Osteocyte (in vitro differentiated cells): ENCODE results near the gene SPTB. TPM values are rescaled to one million over a fixed set of nuclear protein-coding genes. Genes with fewer than 3 reads are reported as not detected.

ENCODE experiments used
- DNase-seq: peaks from one replicate; pipeline ENCODE4 v3.0.0; 2021; ENCODE audit warnings: mixed read lengths; ENCODE audit not compliant: unreplicated experiment; ENCODE audit errors: extremely low spot score
- H3K27ac Mint-ChIP-seq: one replicate; pipeline ENCODE4 v1.8.0; 2021; ENCODE audit warnings: mild to moderate bottlenecking, mixed read lengths; ENCODE audit not compliant: unreplicated experiment
- H3K27me3 Mint-ChIP-seq: one replicate; pipeline ENCODE4 v1.8.0; 2021; ENCODE audit warnings: mixed read lengths; ENCODE audit not compliant: unreplicated experiment
- H3K36me3 Mint-ChIP-seq: one replicate; pipeline ENCODE4 v1.8.0; 2021; ENCODE audit warnings: mixed read lengths; ENCODE audit not compliant: unreplicated experiment
- H3K4me1 Mint-ChIP-seq: one replicate; pipeline ENCODE4 v1.8.0; 2021; ENCODE audit warnings: mixed read lengths; ENCODE audit not compliant: unreplicated experiment
- H3K4me3 Mint-ChIP-seq: one replicate; pipeline ENCODE4 v1.8.0; 2021; ENCODE audit warnings: mild to moderate bottlenecking, moderate library complexity, mixed read lengths; ENCODE audit not compliant: unreplicated experiment
- H3K9me3 Mint-ChIP-seq: one replicate; pipeline ENCODE4 v1.8.0; 2021; ENCODE audit warnings: mixed read lengths; ENCODE audit not compliant: unreplicated experiment
- total RNA-seq: library from RNA; stranded (reverse); gene quantifications from 2 replicates; pipeline ENCODE4 v1.2.1, GENCODE V29; 2021
- TF ChIP-seq, protein P1 (sequence below): fragments of 200-600 bp; sonication (generic); IDR thresholded peaks from 2 replicates; pipeline ENCODE4 v1.5.0; 2021; ENCODE audit warnings: antibody characterized with exemption, mild to moderate bottlenecking, moderate library complexity

The SPTB gene
- total RNA-seq, 1 donor from 2014 or later = 0.35 TPM

DNA sequence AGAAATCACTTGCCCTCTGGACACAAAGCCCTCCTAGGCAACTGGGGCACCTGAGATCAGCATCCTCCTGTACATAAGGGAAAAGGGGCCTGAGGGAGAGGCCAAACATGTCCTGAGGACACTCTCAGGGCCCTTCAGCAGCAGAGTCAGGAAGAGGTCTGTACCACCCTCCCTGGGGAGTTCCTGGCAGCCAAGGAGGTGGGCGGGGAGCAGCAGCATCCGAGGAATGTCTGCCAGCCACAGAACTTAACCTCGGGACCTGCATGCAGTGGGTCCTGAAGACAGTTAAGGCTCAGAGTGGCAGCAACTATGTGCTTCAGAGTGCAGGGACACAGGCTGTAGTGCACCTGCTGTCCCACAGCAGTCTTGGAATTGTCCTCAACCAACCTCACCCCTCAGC, 62.1 kb downstream of the SPTB start:
- TF ChIP-seq, protein P1, sequence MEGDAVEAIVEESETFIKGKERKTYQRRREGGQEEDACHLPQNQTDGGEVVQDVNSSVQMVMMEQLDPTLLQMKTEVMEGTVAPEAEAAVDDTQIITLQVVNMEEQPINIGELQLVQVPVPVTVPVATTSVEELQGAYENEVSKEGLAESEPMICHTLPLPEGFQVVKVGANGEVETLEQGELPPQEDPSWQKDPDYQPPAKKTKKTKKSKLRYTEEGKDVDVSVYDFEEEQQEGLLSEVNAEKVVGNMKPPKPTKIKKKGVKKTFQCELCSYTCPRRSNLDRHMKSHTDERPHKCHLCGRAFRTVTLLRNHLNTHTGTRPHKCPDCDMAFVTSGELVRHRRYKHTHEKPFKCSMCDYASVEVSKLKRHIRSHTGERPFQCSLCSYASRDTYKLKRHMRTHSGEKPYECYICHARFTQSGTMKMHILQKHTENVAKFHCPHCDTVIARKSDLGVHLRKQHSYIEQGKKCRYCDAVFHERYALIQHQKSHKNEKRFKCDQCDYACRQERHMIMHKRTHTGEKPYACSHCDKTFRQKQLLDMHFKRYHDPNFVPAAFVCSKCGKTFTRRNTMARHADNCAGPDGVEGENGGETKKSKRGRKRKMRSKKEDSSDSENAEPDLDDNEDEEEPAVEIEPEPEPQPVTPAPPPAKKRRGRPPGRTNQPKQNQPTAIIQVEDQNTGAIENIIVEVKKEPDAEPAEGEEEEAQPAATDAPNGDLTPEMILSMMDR = no peak
- DNase-seq = no peak
- Mint-ChIP-seq H3K9me3 (no peaks in the 10 kb centered on the region), H3K4me1 (peaks cover 11% of the 10 kb centered on the region), H3K4me3 (no peak overlapping the region), H3K36me3 (no peaks in the 10 kb centered on the region), H3K27me3 (peaks cover 7% of the 10 kb centered on the region), H3K27ac (no peak overlapping the region)

DNA sequence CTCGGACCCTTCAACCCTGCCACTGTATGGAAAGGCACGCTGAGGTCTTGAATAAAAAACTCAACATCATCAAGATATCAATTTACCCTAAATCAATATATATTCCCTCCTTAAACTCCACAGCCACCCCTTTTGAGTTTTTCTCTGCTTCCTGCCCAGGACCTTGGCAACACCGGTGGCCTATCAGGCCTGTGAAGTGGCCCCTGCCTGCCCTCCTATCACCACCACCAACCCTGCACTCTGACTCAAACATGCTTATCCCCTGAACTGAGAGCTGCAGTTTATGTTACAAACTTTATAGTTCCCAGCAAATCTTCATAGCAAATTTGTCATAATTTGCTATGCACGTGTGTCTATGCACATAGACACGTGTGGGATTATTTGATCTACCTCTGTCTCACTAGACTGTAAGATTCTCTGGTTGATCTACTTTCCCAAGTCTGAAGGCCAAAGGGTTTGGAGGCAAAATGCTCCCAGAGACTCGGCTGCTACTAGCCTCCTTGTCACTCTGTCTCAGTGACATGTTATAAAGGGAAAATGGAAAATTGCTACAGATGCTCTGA, 63.4 kb downstream of the SPTB start:
- Mint-ChIP-seq H3K36me3 (no peaks in the 10 kb centered on the region), H3K9me3 (no peaks in the 10 kb centered on the region), H3K4me1 (peaks cover 11% of the 10 kb centered on the region), H3K27ac (no peak overlapping the region), H3K4me3 (no peak overlapping the region), H3K27me3 (peaks cover 12% of the 10 kb centered on the region)
- DNase-seq = no peak
- TF ChIP-seq, protein P1 = no peak

DNA sequence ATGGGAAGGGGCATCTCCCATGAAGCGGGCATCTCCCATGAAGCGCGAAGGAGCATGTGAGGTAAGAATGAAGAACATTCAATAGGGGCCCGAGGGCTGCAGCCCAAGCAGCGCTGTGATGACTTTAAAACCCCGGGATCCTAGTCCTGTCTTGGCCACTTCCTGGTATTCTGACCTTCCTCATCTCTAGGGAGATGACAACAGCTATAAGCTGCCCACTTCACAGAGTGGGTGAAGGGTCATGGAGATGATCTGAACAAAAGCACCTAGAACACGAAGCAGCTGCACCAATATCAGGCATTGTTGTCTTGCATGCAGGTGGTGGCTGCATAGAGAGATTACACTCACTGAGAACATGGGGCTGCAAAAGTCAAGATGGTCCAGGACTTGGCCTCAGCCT, 64.5 kb downstream of the SPTB start:
- no peak overlapping the region for H3K4me3 Mint-ChIP-seq
- H3K9me3 Mint-ChIP-seq = no peaks in the 10 kb centered on the region
- H3K36me3 Mint-ChIP-seq = no peaks in the 10 kb centered on the region
- TF ChIP-seq, protein P1 = no peak
- DNase-seq = no peak
- H3K27ac Mint-ChIP-seq = no peak overlapping the region
- H3K4me1 Mint-ChIP-seq = peaks cover 11% of the 10 kb centered on the region
- peaks cover 12% of the 10 kb centered on the region for H3K27me3 Mint-ChIP-seq

GRCh38 chr14:64812412-64812811, 67.3 kb downstream of the SPTB start:
- no peak overlapping the region for H3K27ac Mint-ChIP-seq
- no peak overlapping the region for H3K4me3 Mint-ChIP-seq
- H3K36me3 Mint-ChIP-seq = no peaks in the 10 kb centered on the region
- DNase-seq = no peak
- H3K9me3 Mint-ChIP-seq = no peaks in the 10 kb centered on the region
- peaks cover 11% of the 10 kb centered on the region for H3K4me1 Mint-ChIP-seq
- TF ChIP-seq, protein P1 = no peak
- H3K27me3 Mint-ChIP-seq = peaks cover 5% of the 10 kb centered on the region

DNA sequence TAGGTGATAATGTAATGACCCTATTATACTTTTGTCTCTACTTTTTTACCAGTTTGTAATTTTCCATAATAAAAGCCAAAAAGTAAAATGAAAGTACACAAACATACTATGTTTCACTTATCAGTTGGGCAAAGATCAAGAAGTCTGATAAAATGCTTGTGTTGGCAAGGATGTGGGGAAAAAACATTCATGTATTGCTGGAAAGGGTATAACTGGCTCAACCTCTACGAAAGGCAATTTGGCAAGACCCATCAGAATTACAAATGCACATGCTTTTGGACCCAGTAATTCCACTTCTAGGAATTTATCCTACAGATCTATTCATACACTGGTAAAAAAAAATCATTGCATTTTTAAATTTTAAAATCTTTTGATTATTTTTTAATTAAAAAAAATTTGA, 68.0 kb downstream of the SPTB start:
- H3K4me3 Mint-ChIP-seq = no peak overlapping the region
- H3K27me3 Mint-ChIP-seq = peaks cover 5% of the 10 kb centered on the region
- H3K9me3 Mint-ChIP-seq = no peaks in the 10 kb centered on the region
- H3K27ac Mint-ChIP-seq = no peak overlapping the region
- no peak for DNase-seq
- TF ChIP-seq, protein P1 = no peak
- no peaks in the 10 kb centered on the region for H3K36me3 Mint-ChIP-seq
- peaks cover 15% of the 10 kb centered on the region for H3K4me1 Mint-ChIP-seq
